GM23338 (cell line): Measurements from ENCODE around the gene ELOVL4. TPM values are rescaled to one million over a fixed set of nuclear protein-coding genes. Genes with fewer than 3 reads are reported as not detected.

ENCODE experiments used
- ATAC-seq: fragments of 200-7000 bp; cut with Tn5 transposase; 3 replicates; pipeline ENCODE4 v1.9.1; 2020
- DNase-seq: peaks from one replicate; pipeline ENCODE4 v3.0.0-alpha.2; 2015; ENCODE audit warnings: low spot score
- H2AFZ ChIP-seq: fragments of 200-600 bp; sonication (generic); 2 replicates; pipeline ENCODE4 v1.8.0; 2016; ENCODE audit warnings: antibody characterized with exemption, mild to moderate bottlenecking, moderate library complexity
- H3F3A ChIP-seq: fragments of 200-600 bp; sonication (generic); replicated peaks from 2 replicates; pipeline ENCODE4 v1.8.0; 2017; ENCODE audit warnings: antibody characterized with exemption, mixed run types, low read depth
- H3K27ac ChIP-seq: fragments of 200-600 bp; sonication (generic); 2 replicates; pipeline ENCODE4 v1.6.1; 2016; ENCODE audit warnings: low read depth
- H3K27me3 ChIP-seq: fragments of 200-600 bp; sonication (generic); 2 replicates; pipeline ENCODE4 v1.8.0; 2016; ENCODE audit warnings: mild to moderate bottlenecking, mixed run types, moderate library complexity; ENCODE audit not compliant: insufficient read depth
- H3K36me3 ChIP-seq: fragments of 200-600 bp; sonication (generic); 2 replicates; pipeline ENCODE4 v1.8.0; 2016; ENCODE audit warnings: mild to moderate bottlenecking; ENCODE audit not compliant: insufficient read depth
- H3K4me1 ChIP-seq: fragments of 200-600 bp; sonication (generic); 2 replicates; pipeline ENCODE4 v1.8.0; 2016; ENCODE audit warnings: mild to moderate bottlenecking, moderate library complexity; ENCODE audit not compliant: insufficient read depth
- H3K4me2 ChIP-seq: fragments of 200-600 bp; sonication (generic); 2 replicates; pipeline ENCODE4 v1.7.1; 2017; ENCODE audit warnings: mixed run types
- H3K4me3 ChIP-seq: fragments of 200-600 bp; sonication (generic); 2 replicates; pipeline ENCODE4 v1.6.1; 2016; ENCODE audit warnings: mixed run types
- H3K79me2 ChIP-seq: fragments of 200-600 bp; sonication (generic); replicated peaks from 2 replicates; pipeline ENCODE4 v1.8.0; 2017; ENCODE audit warnings: mild to moderate bottlenecking; ENCODE audit not compliant: insufficient read depth
- H3K9me2 ChIP-seq: fragments of 200-600 bp; sonication (generic); 2 replicates; pipeline ENCODE4 v1.8.0; 2017; ENCODE audit not compliant: insufficient read depth
- H4K20me1 ChIP-seq: fragments of 200-600 bp; sonication (generic); replicated peaks from 2 replicates; pipeline ENCODE4 v1.8.0; 2017; ENCODE audit warnings: mild to moderate bottlenecking; ENCODE audit not compliant: insufficient read depth
- H3K27ac Mint-ChIP-seq: 2 replicates; pipeline ENCODE4 v1.8.0; 2020; ENCODE audit warnings: inconsistent platforms, mild to moderate bottlenecking, moderate library complexity, mixed read lengths
- H3K27me3 Mint-ChIP-seq: 3 replicates; pipeline ENCODE4 v1.8.0; 2022; ENCODE audit warnings: low read depth, mild to moderate bottlenecking, moderate library complexity, mixed read lengths, inconsistent platforms; ENCODE audit not compliant: insufficient read depth, poor library complexity
- H3K36me3 Mint-ChIP-seq: 3 replicates; pipeline ENCODE4 v1.8.0; 2021; ENCODE audit warnings: low read depth, mild to moderate bottlenecking, inconsistent platforms, moderate library complexity, mixed read lengths
- H3K4me1 Mint-ChIP-seq: 3 replicates; pipeline ENCODE4 v1.8.0; 2020; ENCODE audit warnings: mild to moderate bottlenecking, inconsistent platforms, mixed read lengths
- H3K4me3 Mint-ChIP-seq: 3 replicates; pipeline ENCODE4 v1.8.0; 2021; ENCODE audit warnings: moderate library complexity, mild to moderate bottlenecking, inconsistent platforms, mixed read lengths
- H3K9me3 Mint-ChIP-seq: 3 replicates; pipeline ENCODE4 v1.8.0; 2020; ENCODE audit warnings: moderate library complexity, mild to moderate bottlenecking, inconsistent platforms, mixed read lengths
- EZH2phosphoT487 ChIP-seq: fragments of 200-600 bp; sonication (generic); IDR thresholded peaks from one replicate; pipeline ENCODE4 v1.8.1; 2018; ENCODE audit warnings: antibody characterized with exemption; ENCODE audit not compliant: unreplicated experiment
- ZNF114 ChIP-seq: fragments of 250-450 bp; sonication (Bioruptor Pico); IDR thresholded peaks from 2 replicates; pipeline ENCODE4 v1.5.0; 2020; ENCODE audit warnings: mild to moderate bottlenecking, moderate library complexity
- polyA plus RNA-seq: library from polyadenylated mRNA; unstranded; fragments of >200 nt; fragmentation: Nextera tagmentation; extraction: Ambion mirVana; gene quantifications from 2 replicates; pipeline ENCODE4 v1.2.1, GENCODE V29; 2016
- total RNA-seq: library from RNA; depleted of rRNA; stranded (reverse); fragments of >200 nt; shearing (Covaris generic); gene quantifications from 2 replicates; pipeline ENCODE4 v1.2.3, GENCODE V29; 2014
- TF ChIP-seq, protein P1 (sequence below), 2 experiments: fragments of 200-600 bp in 1 of 2; sonication (generic) in 1 of 2; conservative IDR thresholded peaks; 2 replicates each; pipeline versions ENCODE4 v1.5.1 to v1.6.1; 2016 to 2017; ENCODE audit warnings: antibody characterized with exemption in 2 of 2, low read depth in 2 of 2, mild to moderate bottlenecking in 2 of 2, moderate library complexity in 1 of 2

Gene ELOVL4
- total and polyA plus RNA-seq, 2 experiments from 2014 or later: 13.3 to 16.8 TPM

DNA sequence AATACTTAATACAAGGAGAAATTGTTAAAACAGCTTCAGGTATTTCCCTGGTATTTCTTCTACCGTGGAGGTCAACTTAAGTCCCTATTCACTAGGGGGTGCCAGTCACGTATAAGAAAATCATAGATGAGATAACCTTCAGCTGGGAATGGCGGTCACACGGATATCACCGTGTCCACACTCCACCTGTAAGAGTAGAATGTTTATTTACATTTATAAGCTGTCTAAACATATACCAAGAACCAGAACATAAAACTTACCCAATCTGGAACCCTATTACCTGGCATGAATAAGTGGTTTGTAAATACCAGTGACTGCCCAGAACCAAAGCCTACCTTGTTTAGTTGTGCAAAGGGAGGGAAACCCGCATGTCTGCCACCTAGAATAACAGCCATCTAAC is 1.9 kb upstream of the ELOVL4 start:
- Histone ChIP-seq H3K27me3 (no peaks in the 10 kb centered on the region), H3K9me2 (0 out of 2 replicates have a peak, but pooled peaks cover 6% of the 10 kb centered on the region), H3F3A (no peaks in the 10 kb centered on the region), H3K36me3 (no peaks in the 10 kb centered on the region), H3K4me1 (peaks cover 22% of the 10 kb centered on the region), H3K79me2 (peaks cover 11% of the 10 kb centered on the region), H3K27ac (no peak overlapping the region), H4K20me1 (no peaks in the 10 kb centered on the region), H3K4me3 (no peak overlapping the region), H3K4me2 (no peak overlapping the region; the same call in 1 of the 2 replicates), H2AFZ (0 out of 2 replicates have a peak overlapping the region, but pooled peaks have one; percentile 28)
- DNase-seq: peak; percentile 99
- peaks cover 5% of the 10 kb centered on the region for H3K27me3 Mint-ChIP-seq
- ATAC-seq: peak; percentile 7; the same call in 2 of the 3 replicates
- TF ChIP-seq, protein P1, sequence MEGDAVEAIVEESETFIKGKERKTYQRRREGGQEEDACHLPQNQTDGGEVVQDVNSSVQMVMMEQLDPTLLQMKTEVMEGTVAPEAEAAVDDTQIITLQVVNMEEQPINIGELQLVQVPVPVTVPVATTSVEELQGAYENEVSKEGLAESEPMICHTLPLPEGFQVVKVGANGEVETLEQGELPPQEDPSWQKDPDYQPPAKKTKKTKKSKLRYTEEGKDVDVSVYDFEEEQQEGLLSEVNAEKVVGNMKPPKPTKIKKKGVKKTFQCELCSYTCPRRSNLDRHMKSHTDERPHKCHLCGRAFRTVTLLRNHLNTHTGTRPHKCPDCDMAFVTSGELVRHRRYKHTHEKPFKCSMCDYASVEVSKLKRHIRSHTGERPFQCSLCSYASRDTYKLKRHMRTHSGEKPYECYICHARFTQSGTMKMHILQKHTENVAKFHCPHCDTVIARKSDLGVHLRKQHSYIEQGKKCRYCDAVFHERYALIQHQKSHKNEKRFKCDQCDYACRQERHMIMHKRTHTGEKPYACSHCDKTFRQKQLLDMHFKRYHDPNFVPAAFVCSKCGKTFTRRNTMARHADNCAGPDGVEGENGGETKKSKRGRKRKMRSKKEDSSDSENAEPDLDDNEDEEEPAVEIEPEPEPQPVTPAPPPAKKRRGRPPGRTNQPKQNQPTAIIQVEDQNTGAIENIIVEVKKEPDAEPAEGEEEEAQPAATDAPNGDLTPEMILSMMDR (conservative IDR thresholded peaks at IDR 0.05; ENCODE audit: low read depth in 2 of 2): peak; percentile 82 to 87
- no peak for TF ChIP-seq ZNF114
- no peak overlapping the region for H3K27ac Mint-ChIP-seq
- no peaks in the 10 kb centered on the region; the same call in 2 of the 3 replicates for H3K9me3 Mint-ChIP-seq
- no peaks in the 10 kb centered on the region; the same call in 2 of the 3 replicates for H3K36me3 Mint-ChIP-seq
- H3K4me1 Mint-ChIP-seq: peaks cover 20% of the 10 kb centered on the region
- H3K4me3 Mint-ChIP-seq: peak overlapping the region; percentile 49; the same call in 1 of the 3 replicates

DNA sequence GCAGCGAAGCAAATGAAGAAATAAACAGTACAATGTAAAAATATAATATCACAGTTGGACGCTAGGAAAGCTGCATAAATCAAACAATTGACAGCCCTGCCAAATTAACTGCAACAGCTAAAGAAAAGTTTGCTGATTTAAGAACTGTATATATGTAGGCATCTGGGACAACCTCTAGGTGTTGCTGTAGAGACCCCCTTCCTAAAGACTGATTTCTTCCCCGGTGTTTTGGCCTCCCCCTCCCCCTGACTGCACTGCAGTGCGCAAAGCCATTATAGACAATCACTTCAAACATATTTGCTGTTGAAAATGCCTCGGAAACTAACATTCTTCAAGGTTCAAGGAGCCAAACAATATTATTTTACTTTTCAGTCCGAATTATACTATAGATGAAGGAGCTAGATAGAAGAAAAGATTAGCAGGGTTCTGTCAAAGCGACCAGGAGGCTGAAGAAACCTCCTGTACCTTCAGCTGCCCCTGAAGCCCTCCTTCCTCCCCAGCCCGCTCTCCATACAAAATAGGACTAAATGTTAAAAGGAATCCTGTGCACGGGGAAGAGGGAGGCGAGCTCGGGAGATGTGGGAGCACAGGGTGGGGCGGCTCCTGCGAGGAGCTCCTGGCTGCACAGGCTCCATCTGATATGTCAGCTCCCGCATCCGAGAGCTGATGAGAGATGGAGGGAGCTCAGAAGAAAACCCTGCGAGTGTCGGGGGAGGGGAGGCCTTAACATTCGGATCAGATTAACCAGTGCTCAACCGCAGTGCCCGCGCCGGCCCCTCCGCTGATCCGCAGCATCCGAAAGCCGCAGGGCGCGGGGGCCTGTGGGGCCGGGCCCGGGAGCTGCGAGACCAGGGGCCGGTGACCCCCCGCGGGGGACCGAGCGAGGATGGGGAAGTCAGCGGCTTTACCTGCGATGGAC is 822 bp downstream of the ELOVL4 start:
- H3K27ac Mint-ChIP-seq: no peak overlapping the region

More for the DNA sequence above, 822 bp downstream of the ELOVL4 start:
- no peaks in the 10 kb centered on the region for H3K36me3 Mint-ChIP-seq
- H3K4me1 Mint-ChIP-seq: peaks cover 38% of the 10 kb centered on the region
- no peaks in the 10 kb centered on the region for H3K9me3 Mint-ChIP-seq
- H3K36me3 ChIP-seq: no peaks in the 10 kb centered on the region
- H3K4me2 ChIP-seq: peak overlapping the region; percentile 75
- peak overlapping the region; percentile 73 for H3K4me3 ChIP-seq
- peaks cover 2% of the 10 kb centered on the region for H3K27me3 Mint-ChIP-seq
- peak overlapping the region; percentile 92 for H3K4me3 Mint-ChIP-seq
- H3F3A ChIP-seq: no peaks in the 10 kb centered on the region
- peak; percentile 74 for DNase-seq
- H3K27me3 ChIP-seq: no peaks in the 10 kb centered on the region
- peaks cover 41% of the 10 kb centered on the region for H3K4me1 ChIP-seq
- H4K20me1 ChIP-seq: no peaks in the 10 kb centered on the region
- H2AFZ ChIP-seq: peak overlapping the region; percentile 70
- peaks cover 31% of the 10 kb centered on the region for H3K79me2 ChIP-seq
- no peak overlapping the region for H3K27ac ChIP-seq
- ATAC-seq: peak; percentile 55
- TF ChIP-seq EZH2phosphoT487: no peak
- TF ChIP-seq, protein P1 (conservative IDR thresholded peaks at IDR 0.05; ENCODE audit: low read depth in 2 of 2): peak; percentile 52 to 59
- H3K9me2 ChIP-seq: no peaks in the 10 kb centered on the region
